Measurements from ENCODE around the gene OLFML2A.

DNA sequence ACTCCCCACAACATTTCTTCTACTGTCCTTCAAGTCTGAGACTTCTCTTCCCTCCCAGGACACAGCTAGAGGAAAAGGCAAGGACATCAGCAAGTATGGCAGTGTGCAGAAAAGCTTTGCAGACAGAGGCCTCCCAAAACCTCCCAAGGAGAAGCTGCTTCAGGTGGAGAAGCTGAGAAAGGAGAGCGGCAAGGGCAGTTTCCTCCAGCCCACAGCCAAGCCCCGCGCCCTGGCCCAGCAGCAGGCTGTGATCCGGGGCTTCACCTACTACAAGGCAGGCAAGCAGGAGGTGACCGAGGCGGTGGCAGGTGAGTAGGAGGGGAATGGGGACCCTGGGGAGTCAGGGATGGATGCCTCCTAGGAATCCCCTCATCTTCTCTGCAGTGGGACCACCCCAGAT lies 24.4 kb downstream of the OLFML2A start:
- TF ChIP-seq, protein P1, sequence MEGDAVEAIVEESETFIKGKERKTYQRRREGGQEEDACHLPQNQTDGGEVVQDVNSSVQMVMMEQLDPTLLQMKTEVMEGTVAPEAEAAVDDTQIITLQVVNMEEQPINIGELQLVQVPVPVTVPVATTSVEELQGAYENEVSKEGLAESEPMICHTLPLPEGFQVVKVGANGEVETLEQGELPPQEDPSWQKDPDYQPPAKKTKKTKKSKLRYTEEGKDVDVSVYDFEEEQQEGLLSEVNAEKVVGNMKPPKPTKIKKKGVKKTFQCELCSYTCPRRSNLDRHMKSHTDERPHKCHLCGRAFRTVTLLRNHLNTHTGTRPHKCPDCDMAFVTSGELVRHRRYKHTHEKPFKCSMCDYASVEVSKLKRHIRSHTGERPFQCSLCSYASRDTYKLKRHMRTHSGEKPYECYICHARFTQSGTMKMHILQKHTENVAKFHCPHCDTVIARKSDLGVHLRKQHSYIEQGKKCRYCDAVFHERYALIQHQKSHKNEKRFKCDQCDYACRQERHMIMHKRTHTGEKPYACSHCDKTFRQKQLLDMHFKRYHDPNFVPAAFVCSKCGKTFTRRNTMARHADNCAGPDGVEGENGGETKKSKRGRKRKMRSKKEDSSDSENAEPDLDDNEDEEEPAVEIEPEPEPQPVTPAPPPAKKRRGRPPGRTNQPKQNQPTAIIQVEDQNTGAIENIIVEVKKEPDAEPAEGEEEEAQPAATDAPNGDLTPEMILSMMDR (IDR thresholded peaks at IDR 0.05), result no peak
- no peak for TF ChIP-seq POLR2A (IDR thresholded peaks at IDR 0.05)

Data from lower leg skin (tissue), 3 donors.